Bronchial epithelial cell (primary cell): Measurements from ENCODE around the gene LBX1. TPM values are rescaled to one million over a fixed set of nuclear protein-coding genes. Genes with fewer than 3 reads are reported as not detected.

Source experiments
- DNase-seq: peaks from one replicate; pipeline ENCODE4 v3.0.0-alpha.2; 2010; ENCODE audit warnings: low read depth
- FAIRE-seq: peaks from 2 replicates; lab custom pipeline; 2011; peaks lifted over from hg19 to GRCh38; lab: Jason Lieb, UNC
- H3K27me3 ChIP-seq: 2 replicates; pipeline ENCODE4 v1.5.1; 2011; ENCODE audit warnings: low read length; ENCODE audit not compliant: control insufficient read depth, insufficient read depth
- H3K36me3 ChIP-seq: 2 replicates; pipeline ENCODE4 v1.5.1; 2011; ENCODE audit warnings: low read length; ENCODE audit not compliant: control insufficient read depth, insufficient read depth
- H3K4me3 ChIP-seq: 2 replicates; pipeline ENCODE4 v1.5.1; 2011; ENCODE audit warnings: mild to moderate bottlenecking, low read depth, low read length, control low read depth
- CTCF ChIP-seq: IDR thresholded peaks from 2 replicates; pipeline ENCODE4 v1.5.1; 2011; ENCODE audit warnings: mild to moderate bottlenecking, moderate library complexity, low read length, control low read depth, inconsistent platforms; ENCODE audit not compliant: insufficient read depth, severe bottlenecking
- total RNA-seq: library from RNA; depleted of rRNA; stranded (reverse); fragments of >200 nt; gene quantifications from 2 replicates; pipeline ENCODE4 v1.2.1, GENCODE V29; 2014

Gene LBX1
- total RNA-seq, 1 donor from 2014 or later = not detected

GRCh38 chr10:101261702-101262101, 32.4 kb upstream of the LBX1 start:
- Histone ChIP-seq H3K4me3 (no peak overlapping the region), H3K36me3 (no peaks in the 10 kb centered on the region), H3K27me3 (peaks cover 7% of the 10 kb centered on the region)
- TF ChIP-seq CTCF = no peak
- FAIRE-seq = no peak
- DNase-seq = no peak

GRCh38 chr10:101260764-101261481, 31.7 kb upstream of the LBX1 start:
- Histone ChIP-seq H3K4me3 (no peak overlapping the region), H3K27me3 (peaks cover 7% of the 10 kb centered on the region), H3K36me3 (no peaks in the 10 kb centered on the region)
- DNase-seq (no peak), FAIRE-seq (no peak)
- TF ChIP-seq CTCF = no peak

- TF ChIP-seq CTCF = no peak
- no peaks in the 10 kb centered on the region for H3K36me3 ChIP-seq
- FAIRE-seq = no peak
- DNase-seq = peak; percentile 45
- no peak overlapping the region for H3K4me3 ChIP-seq
- H3K27me3 ChIP-seq = peaks cover 16% of the 10 kb centered on the region
These were observed 29.1 kb upstream of the LBX1 start for GRCh38 chr10:101258179-101258885.

GRCh38 chr10:101257491-101257890, 28.2 kb upstream of the LBX1 start:
- Histone ChIP-seq H3K4me3 (no peak overlapping the region), H3K36me3 (no peaks in the 10 kb centered on the region), H3K27me3 (peaks cover 18% of the 10 kb centered on the region)
- FAIRE-seq (no peak), DNase-seq (no peak)
- no peak for TF ChIP-seq CTCF

GRCh38 chr10:101257084-101257483, 27.8 kb upstream of the LBX1 start:
- DNase-seq (no peak), FAIRE-seq (no peak)
- no peak for TF ChIP-seq CTCF
- no peak overlapping the region for H3K4me3 ChIP-seq
- H3K27me3 ChIP-seq = peaks cover 18% of the 10 kb centered on the region
- no peaks in the 10 kb centered on the region for H3K36me3 ChIP-seq
